AG09319 (cell line): Measurements from ENCODE around the gene CCDC81.
"Not testable (repeated sequence)": the region's sequence is repeated elsewhere in the genome, so short reads cannot be mapped to it uniquely, and the experiment has no call there.

Experiments used
- DNase-seq: peaks from one replicate; pipeline ENCODE4 v3.0.0-alpha.2; 2010; ENCODE audit warnings: low read depth; ENCODE audit errors: extremely low read depth
- CTCF ChIP-seq: IDR thresholded peaks from 2 replicates; pipeline ENCODE4 v1.5.1; 2011; ENCODE audit warnings: low read depth, mild to moderate bottlenecking, inconsistent platforms, low read length, moderate library complexity

The CCDC81 gene

DNA sequence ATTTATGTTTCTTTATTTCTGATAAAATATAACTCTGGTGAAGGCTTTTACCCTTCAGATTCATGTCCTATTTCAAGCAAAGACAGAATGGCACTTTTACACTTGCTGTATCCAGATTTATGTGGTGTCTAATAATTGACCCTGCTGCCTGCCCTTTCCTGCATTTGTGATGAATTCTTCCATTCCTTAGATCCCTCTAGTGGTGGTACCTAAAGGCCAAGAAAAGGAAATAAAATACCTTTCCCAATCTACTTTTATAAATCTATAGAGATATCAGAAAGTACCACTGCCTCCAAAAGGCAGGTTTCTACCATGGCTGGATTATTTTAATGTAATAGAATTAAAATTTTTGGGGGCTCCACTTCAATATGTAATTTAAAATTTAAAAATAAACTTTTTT is 34.2 kb downstream of the CCDC81 start:
- no peak for DNase-seq

DNA sequence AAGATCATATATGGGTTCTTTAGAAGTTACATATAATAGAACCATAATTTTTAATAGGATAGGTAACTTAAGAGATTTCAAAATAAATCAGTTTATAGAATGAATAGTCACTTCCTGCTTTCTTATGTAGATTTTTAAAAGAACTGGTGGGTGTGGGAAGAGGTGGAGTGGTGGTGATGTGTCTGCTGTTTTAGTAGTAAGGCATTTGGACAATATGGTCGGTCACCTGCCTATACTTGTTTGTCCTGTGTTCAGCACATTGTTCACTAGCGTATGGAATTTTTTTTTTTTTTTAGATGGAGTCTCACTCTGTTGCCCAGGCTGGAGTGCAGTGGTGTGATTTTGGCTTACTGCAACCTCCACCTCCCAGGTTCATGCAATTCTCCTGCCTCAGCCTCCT is 39.3 kb downstream of the CCDC81 start:
- DNase-seq = no peak
- TF ChIP-seq CTCF = no peak

More for the DNA sequence above, 34.2 kb downstream of the CCDC81 start:
- TF ChIP-seq CTCF = peak; percentile 35

DNA sequence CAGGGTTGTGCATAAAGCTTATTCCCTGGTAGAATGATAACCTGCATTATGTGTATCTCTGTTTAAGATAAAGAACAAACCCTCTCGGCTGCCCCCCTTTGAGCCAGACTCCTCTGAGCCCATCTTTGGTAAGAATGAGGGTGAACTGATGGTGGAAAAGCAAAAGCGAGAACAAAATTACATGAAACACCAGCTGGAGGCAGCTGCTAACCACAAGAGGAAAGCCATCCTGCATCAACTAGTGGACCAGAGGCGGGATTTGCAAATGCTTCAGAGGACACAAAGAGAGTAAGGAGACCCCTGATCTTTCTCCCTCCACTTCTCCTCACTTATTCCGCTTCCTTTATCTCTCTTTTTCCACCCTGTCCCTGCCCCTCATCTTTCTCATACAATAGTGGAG is 40.3 kb downstream of the CCDC81 start:
- TF ChIP-seq CTCF = no peak

GRCh38 chr11:86416494-86416893 is 41.8 kb downstream of the CCDC81 start:
- DNase-seq = no peak
- no peak for TF ChIP-seq CTCF

More for the DNA sequence above, 40.3 kb downstream of the CCDC81 start:
- no peak for DNase-seq

DNA sequence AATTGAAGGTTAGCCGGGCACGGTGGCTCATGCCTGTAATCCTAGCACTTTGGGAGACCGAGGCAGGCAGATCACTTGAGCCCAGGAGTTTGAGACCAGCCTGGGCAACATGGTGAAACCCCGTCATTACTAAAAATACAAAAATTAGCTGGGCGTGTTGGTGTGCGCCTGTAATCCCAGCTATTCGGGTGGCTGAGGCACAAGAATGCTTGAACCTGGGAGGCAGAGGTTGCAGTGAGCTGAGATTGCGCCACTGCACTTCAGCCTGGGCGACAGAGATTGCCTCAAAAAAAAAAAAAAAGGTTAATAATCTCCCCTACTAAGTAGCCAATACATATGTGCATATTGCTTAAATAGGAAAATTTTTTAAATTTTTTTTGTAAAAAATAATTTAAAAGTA is 42.3 kb downstream of the CCDC81 start:
- not testable (repeated sequence) for DNase-seq

GRCh38 chr11:86418106-86418505 is 43.4 kb downstream of the CCDC81 start:
- no peak for DNase-seq
- no peak for TF ChIP-seq CTCF

GRCh38 chr11:86418513-86418912 is 43.8 kb downstream of the CCDC81 start:
- TF ChIP-seq CTCF = no peak
- DNase-seq = no peak

DNA sequence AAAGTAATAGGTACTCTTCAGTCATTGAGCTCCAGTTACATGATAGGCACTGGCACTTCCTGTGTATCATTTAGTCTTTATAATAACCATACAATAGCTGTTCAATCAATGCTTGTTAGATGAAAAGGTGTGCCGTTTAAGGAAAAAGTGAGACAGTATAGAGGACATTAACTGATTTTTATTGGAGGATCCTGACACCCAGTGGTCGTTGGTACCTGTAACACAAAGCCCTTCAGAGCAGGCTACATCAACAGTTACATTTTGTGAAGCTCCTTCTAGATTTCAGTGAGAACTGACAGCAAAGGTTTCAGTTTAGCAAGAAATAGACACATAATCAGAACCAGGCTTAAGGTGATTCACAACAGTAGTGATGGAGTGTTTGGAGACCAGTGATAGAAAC is 44.2 kb downstream of the CCDC81 start:
- DNase-seq = no peak
- peak; percentile 25 for TF ChIP-seq CTCF
